Psoas muscle (tissue), 8 donors: Measurements from ENCODE around the gene EML5. TPM values are rescaled to one million over a fixed set of nuclear protein-coding genes. Genes with fewer than 3 reads are reported as not detected.

Experiments
- ATAC-seq, 4 donors: fragments of 200-7000 bp; cut with Tn5 transposase; one replicate each; pipeline ENCODE4 v1.9.1; 2020; ENCODE audit warnings: moderate library complexity in 3 of 4, mild to moderate bottlenecking in 2 of 4
- DNase-seq, 2 donors: peaks; one replicate each; pipeline ENCODE4 v3.0.0-alpha.2; 2020
- H3K27ac ChIP-seq: fragments of 200-600 bp; one replicate; pipeline ENCODE4 v1.8.0; 2022
- H3K27me3 ChIP-seq, 3 donors: fragments of 200-600 bp in 1 of 3; one replicate each; pipeline versions ENCODE4 v1.6.1 to v1.8.0; 2013 to 2022; ENCODE audit warnings: low read length in 2 of 3, mild to moderate bottlenecking in 2 of 3, moderate library complexity in 1 of 3; ENCODE audit not compliant: insufficient read depth in 3 of 3
- H3K36me3 ChIP-seq, 2 donors: fragments of 200-600 bp in 1 of 2; one replicate each; pipeline versions ENCODE4 v1.6.1 to v1.8.0; 2013 to 2022; ENCODE audit warnings: low read depth in 1 of 2, mild to moderate bottlenecking in 1 of 2, moderate library complexity in 1 of 2; ENCODE audit not compliant: insufficient read depth in 1 of 2
- H3K4me1 ChIP-seq: fragments of 200-600 bp; one replicate; pipeline ENCODE4 v1.8.0; 2022
- H3K4me3 ChIP-seq: fragments of 200-600 bp; one replicate; pipeline ENCODE4 v1.8.0; 2022; ENCODE audit warnings: mild to moderate bottlenecking
- H3K9me3 ChIP-seq: fragments of 200-600 bp; one replicate; pipeline ENCODE4 v1.8.0; 2022
- CTCF ChIP-seq: fragments of 200-600 bp; IDR thresholded peaks from one replicate; pipeline ENCODE4 v1.8.0; 2022; ENCODE audit warnings: antibody characterized with exemption
- WGBS, 3 donors: extraction: QIAGEN DNeasy Blood & Tissue Kit; methylation state at CpG; one replicate each; pipeline versions ENCODE4 v1.1.6 to v1.1.7; 2013; 5-methylcytosine and 5-hydroxymethylcytosine counted together
- intact Hi-C, 2 donors: fragments of 100-400 bp; cut with DNase I; formaldehyde crosslinking; loops; one replicate each; pipeline versions ENCODE4 v1.11.0 to v1.14.2; 2022
- long read RNA-seq, 2 donors: library from polyadenylated mRNA; unstranded; transcript quantifications; one replicate each; pipeline ENCODE4 v2.0.0, GENCODE V29; 2021
- polyA plus RNA-seq, 3 donors: library from polyadenylated mRNA; stranded (reverse); fragments of 200-250 nt; gene quantifications; one replicate each; pipeline ENCODE4 v1.2.3, GENCODE V29; 2013
- total RNA-seq, 4 donors: library from RNA; stranded (reverse); fragmentation: NEBNext Ultra II Directional in 2 of 4; extraction: Animal tissue kit (Norgen Biotek cat#: 25700) in 2 of 4; gene quantifications; one replicate each; pipeline versions ENCODE4 v1.2.1 to v1.2.4, GENCODE V29; 2021 to 2023
- donor health status: healthy with polysubstance abuse.
- donor health status: DM: no; HTN: no; CAD: no; lungs with moderate emphysema.
- donor health status: Bipolar disorder and iron deficiency.
- donor health status: healthy.
- donor health status: DM: yes; HTN: yes; CAD: no.
- donor health status: DM: no; HTN: no; CAD: no.
- donor health status: DM: no; HTN: no; CAD: no.
- donor health status: DM: yes; HTN: yes; CAD: no.

The EML5 gene
- total RNA-seq: under 1 TPM; 0.15 to 0.24 (median 0.18) TPM
- polyA plus RNA-seq: under 1 TPM; 0.04 to 0.21 (median 0.12) TPM
- long read RNA-seq, donor 1: 0 reads
- long read RNA-seq, donor 2: 0 reads

DNA sequence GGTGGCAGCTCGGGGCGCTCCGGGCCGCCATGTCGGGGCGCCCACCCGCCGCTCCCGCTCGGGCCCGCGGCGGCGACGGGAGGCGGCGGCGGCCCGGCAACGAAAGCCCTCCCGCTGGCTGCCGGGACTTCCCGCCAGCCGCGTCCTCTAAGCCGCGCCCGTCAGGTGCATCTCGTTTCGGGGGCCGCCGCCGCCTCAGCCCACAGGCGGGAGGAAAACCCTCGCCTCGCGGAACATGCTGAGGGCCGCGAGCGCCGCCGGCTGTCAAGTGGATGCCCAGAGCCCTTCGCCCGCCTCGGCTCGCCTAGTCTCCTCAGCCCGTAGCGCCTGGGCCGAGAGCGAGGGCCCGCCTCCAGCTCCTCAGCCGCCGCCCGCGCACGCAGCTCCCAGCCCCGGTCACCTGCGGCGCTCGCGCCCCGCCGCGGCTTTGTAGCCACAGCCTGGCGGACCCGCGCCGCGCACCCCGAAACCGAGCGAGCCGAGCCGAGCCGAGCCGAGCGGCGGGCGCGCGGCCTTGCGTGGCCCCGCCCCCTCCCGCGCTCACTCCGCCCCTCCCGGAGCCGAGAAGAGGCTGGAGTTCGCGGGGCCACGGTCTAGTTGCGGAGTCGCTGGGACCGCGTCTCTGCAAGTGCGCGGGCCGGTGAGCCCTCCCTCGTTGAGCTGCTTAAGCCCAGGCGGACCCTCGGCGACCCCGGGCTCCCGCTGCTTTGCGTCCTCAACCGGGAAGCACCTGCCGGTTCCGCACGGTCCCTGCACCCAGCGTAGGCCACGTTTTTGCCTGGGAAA is at the start of gene EML5:
TSS of gene EML5 (minus strand) at position 481 of the 786 bp plus-strand sequence. CDS start at position 31, 450 bp downstream.
- ATAC-seq: peak; percentile 88 to 97 (median 95)
- 0 to 1% (median 1%) methylated on average over 82 to 111 of the region's 111 CpGs for WGBS, 3 donors
- Histone ChIP-seq H3K27ac (peak within 1 kb of the TSS; percentile 28), H3K9me3 (no peaks in the 10 kb centered on the region), H3K27me3 (peaks cover 0 to 10% (median 0%) of the 10 kb centered on the region in 3 donors), H3K4me3 (peak within 1 kb of the TSS; percentile 78), H3K4me1 (no peaks in the 10 kb centered on the region), H3K36me3 (no peaks in the 10 kb centered on the region)
- intact Hi-C loops: no loop called here
- peak; percentile 23 for TF ChIP-seq CTCF
- peak; percentile 85 to 86 for DNase-seq

- Histone ChIP-seq H3K27me3 (no peaks in the 10 kb centered on the region), H3K4me3 (no peak overlapping the region), H3K27ac (no peak overlapping the region), H3K4me1 (no peaks in the 10 kb centered on the region), H3K9me3 (no peaks in the 10 kb centered on the region), H3K36me3 (no peaks in the 10 kb centered on the region)
- 68 to 95% (median 74%) methylated on average over 1 of the region's 1 CpG for WGBS, 3 donors
- no peak for TF ChIP-seq CTCF
- no peak for DNase-seq
- no peak for ATAC-seq
- intact Hi-C loops: no loop called here
Observed at GRCh38 chr14:88842414-88842813, 49.7 kb upstream of the EML5 start.

DNA sequence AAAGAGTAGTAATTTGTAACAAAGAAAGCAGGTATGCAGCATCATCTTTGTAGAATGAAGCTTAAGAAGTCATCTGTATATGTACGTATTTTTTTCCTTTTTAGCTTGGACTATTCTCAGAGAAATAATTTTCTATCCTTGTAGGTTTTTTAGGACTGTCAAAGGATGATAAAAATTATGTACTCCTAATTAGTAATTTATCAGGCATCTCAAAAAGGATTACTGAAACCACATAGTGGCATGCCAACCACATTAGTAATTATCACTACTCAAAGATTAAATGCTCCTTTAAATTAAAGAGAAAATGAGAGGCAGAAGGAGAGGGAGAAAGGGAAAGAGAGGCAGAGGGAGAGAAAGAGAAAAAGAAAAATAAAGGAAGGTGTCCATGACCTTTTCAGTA is 49.0 kb upstream of the EML5 start:
- Histone ChIP-seq H3K9me3 (no peaks in the 10 kb centered on the region), H3K27me3 (no peaks in the 10 kb centered on the region), H3K4me1 (no peaks in the 10 kb centered on the region), H3K36me3 (no peaks in the 10 kb centered on the region), H3K4me3 (no peak overlapping the region), H3K27ac (no peak overlapping the region)
- WGBS, 3 donors: 85 to 92% (median 92%) methylated on average over 1 of the region's 1 CpG
- ATAC-seq (no peak), DNase-seq (no peak)
- TF ChIP-seq CTCF: no peak
- intact Hi-C loops: no loop called here

DNA sequence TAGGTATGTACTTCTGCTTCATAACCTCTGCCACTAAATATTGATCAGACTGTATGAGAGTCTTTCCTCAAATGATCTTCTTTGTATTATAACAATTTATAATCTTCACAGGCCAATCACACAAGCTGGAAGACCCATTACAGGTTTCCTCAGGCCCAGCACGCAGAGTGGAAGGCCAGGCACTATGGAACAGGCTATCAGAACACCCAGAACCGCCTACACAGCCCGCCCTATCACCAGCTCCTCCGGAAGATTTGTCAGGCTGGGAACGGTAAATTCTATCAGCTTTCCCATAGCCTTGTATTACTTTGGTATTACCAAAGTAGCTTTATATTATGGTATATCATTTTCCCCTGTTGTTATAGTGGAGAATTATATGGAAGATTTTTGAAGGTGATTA is 48.2 kb upstream of the EML5 start:
- 92 to 96% (median 95%) methylated on average over 5 of the region's 5 CpGs for WGBS, 3 donors
- H3K27ac ChIP-seq: no peak overlapping the region
- ATAC-seq (no peak), DNase-seq (no peak)
- H3K27me3 ChIP-seq: no peaks in the 10 kb centered on the region
- intact Hi-C loops: no loop called here
- no peaks in the 10 kb centered on the region for H3K9me3 ChIP-seq
- H3K4me1 ChIP-seq: no peaks in the 10 kb centered on the region
- no peak overlapping the region for H3K4me3 ChIP-seq
- TF ChIP-seq CTCF: no peak
- no peaks in the 10 kb centered on the region for H3K36me3 ChIP-seq
